Measurements from ENCODE around the gene LCN1.

Gene LCN1

GRCh38 chr9:135530146-135530545 is 8.9 kb downstream of the LCN1 start:
- no peaks in the 10 kb centered on the region for H3F3A ChIP-seq (ENCODE audit: low read depth)
- no peaks in the 10 kb centered on the region for H3K27me3 ChIP-seq (ENCODE audit: insufficient read depth, low read length, poor library complexity, severe bottlenecking)
- H3K79me2 ChIP-seq (ENCODE audit: insufficient read depth, low read length): no peaks in the 10 kb centered on the region
- peaks cover 3% of the 10 kb centered on the region; the same call in 1 of the 2 replicates for H3K9me3 ChIP-seq (ENCODE audit: insufficient read depth, low read depth, low read length)
- H3K4me1 ChIP-seq (ENCODE audit: insufficient read depth, low read length, poor library complexity, severe bottlenecking): no peaks in the 10 kb centered on the region
- TF ChIP-seq EZH2phosphoT487 (IDR thresholded peaks at IDR 0.05; ENCODE audit: borderline replicate concordance) (no peak), CTCF (conservative IDR thresholded peaks at IDR 0.05; ENCODE audit: low read length) (no peak)
- no peaks in the 10 kb centered on the region for H3K36me3 ChIP-seq (ENCODE audit: insufficient read depth, low read length)
- H3K4me3 ChIP-seq (ENCODE audit: low read length, poor library complexity, severe bottlenecking): no peak overlapping the region
- H2AFZ ChIP-seq (ENCODE audit: low read length): no peak overlapping the region
- H3K9me2 ChIP-seq (replicated peaks; ENCODE audit: low read depth, low read length): no peaks in the 10 kb centered on the region
- no peak overlapping the region for H3K4me2 ChIP-seq (ENCODE audit: low read depth, low read length, poor library complexity, severe bottlenecking)
- no peaks in the 10 kb centered on the region for H4K20me1 ChIP-seq (ENCODE audit: insufficient read depth, low read length, poor library complexity, severe bottlenecking)
- H3K9ac ChIP-seq (ENCODE audit: low read depth, low read length, poor library complexity, severe bottlenecking): no peak overlapping the region

GRCh38 chr9:135531096-135531495 is 9.9 kb downstream of the LCN1 start:
- Histone ChIP-seq H3K36me3 (ENCODE audit: insufficient read depth, low read length) (no peaks in the 10 kb centered on the region), H3K4me2 (ENCODE audit: low read depth, low read length, poor library complexity, severe bottlenecking) (no peak overlapping the region), H3F3A (ENCODE audit: low read depth) (no peaks in the 10 kb centered on the region), H3K9ac (ENCODE audit: low read depth, low read length, poor library complexity, severe bottlenecking) (no peak overlapping the region), H2AFZ (ENCODE audit: low read length) (no peak overlapping the region), H3K4me3 (ENCODE audit: low read length, poor library complexity, severe bottlenecking) (no peak overlapping the region), H3K27me3 (ENCODE audit: insufficient read depth, low read length, poor library complexity, severe bottlenecking) (no peaks in the 10 kb centered on the region), H3K4me1 (ENCODE audit: insufficient read depth, low read length, poor library complexity, severe bottlenecking) (no peaks in the 10 kb centered on the region), H3K9me3 (ENCODE audit: insufficient read depth, low read depth, low read length) (no peaks in the 10 kb centered on the region; the same call in 1 of the 2 replicates), H3K79me2 (ENCODE audit: insufficient read depth, low read length) (no peaks in the 10 kb centered on the region), H3K9me2 (replicated peaks; ENCODE audit: low read depth, low read length) (no peaks in the 10 kb centered on the region), H4K20me1 (ENCODE audit: insufficient read depth, low read length, poor library complexity, severe bottlenecking) (no peaks in the 10 kb centered on the region)
- TF ChIP-seq CTCF (conservative IDR thresholded peaks at IDR 0.05; ENCODE audit: low read length) (no peak), EZH2phosphoT487 (IDR thresholded peaks at IDR 0.05; ENCODE audit: borderline replicate concordance) (no peak)

GRCh38 chr9:135533113-135533512 is 11.9 kb downstream of the LCN1 start:
- TF ChIP-seq EZH2phosphoT487 (IDR thresholded peaks at IDR 0.05; ENCODE audit: borderline replicate concordance): no peak
- TF ChIP-seq CTCF (conservative IDR thresholded peaks at IDR 0.05; ENCODE audit: low read length): no peak
- no peaks in the 10 kb centered on the region for H3F3A ChIP-seq (ENCODE audit: low read depth)
- no peaks in the 10 kb centered on the region for H3K9me2 ChIP-seq (replicated peaks; ENCODE audit: low read depth, low read length)
- H3K9ac ChIP-seq (ENCODE audit: low read depth, low read length, poor library complexity, severe bottlenecking): no peak overlapping the region
- H2AFZ ChIP-seq (ENCODE audit: low read length): no peak overlapping the region
- H3K4me3 ChIP-seq (ENCODE audit: low read length, poor library complexity, severe bottlenecking): no peak overlapping the region
- no peaks in the 10 kb centered on the region for H3K36me3 ChIP-seq (ENCODE audit: insufficient read depth, low read length)
- H4K20me1 ChIP-seq (ENCODE audit: insufficient read depth, low read length, poor library complexity, severe bottlenecking): no peaks in the 10 kb centered on the region
- H3K4me1 ChIP-seq (ENCODE audit: insufficient read depth, low read length, poor library complexity, severe bottlenecking): no peaks in the 10 kb centered on the region
- H3K4me2 ChIP-seq (ENCODE audit: low read depth, low read length, poor library complexity, severe bottlenecking): no peak overlapping the region
- H3K79me2 ChIP-seq (ENCODE audit: insufficient read depth, low read length): no peaks in the 10 kb centered on the region
- no peaks in the 10 kb centered on the region; the same call in 1 of the 2 replicates for H3K9me3 ChIP-seq (ENCODE audit: insufficient read depth, low read depth, low read length)
- H3K27me3 ChIP-seq (ENCODE audit: insufficient read depth, low read length, poor library complexity, severe bottlenecking): no peaks in the 10 kb centered on the region
